SH-SY5Y (cell line): ENCODE results near the gene ATG9A.

Source experiments
- GATA2 ChIP-seq: IDR thresholded peaks from 2 replicates; pipeline ENCODE4 v1.6.1; 2011; ENCODE audit warnings: mild to moderate bottlenecking, low read depth, low read length
- GATA3 ChIP-seq: IDR thresholded peaks from 2 replicates; pipeline ENCODE4 v1.6.1; 2011; ENCODE audit warnings: low read depth, mild to moderate bottlenecking, low read length, moderate library complexity

- TF ChIP-seq GATA3 = no peak
- no peak for TF ChIP-seq GATA2
Measured at GRCh38 chr2:219169930-219170654, 59.3 kb downstream of the ATG9A start, which contains the start of gene SLC23A3.
